A549 (cell line): ENCODE results near the gene BCKDK.

Source experiments
- CTCF ChIP-seq: fragments of >200 bp; sonication (Bioruptor Twin); formaldehyde crosslinking; IDR thresholded peaks from 3 replicates; pipeline ENCODE4 v1.5.1; 2016
- ESRRA ChIP-seq: fragments of 150-350 bp; IDR thresholded peaks from 2 replicates; pipeline ENCODE4 v1.6.1; 2014; ENCODE audit warnings: mild to moderate bottlenecking, low read length, borderline replicate concordance
- NR3C1 ChIP-seq: fragments of >200 bp; sonication (Bioruptor Twin); formaldehyde crosslinking; IDR thresholded peaks from 3 replicates; pipeline ENCODE4 v1.6.1; 2017
- POLR2A ChIP-seq: IDR thresholded peaks from 2 replicates; pipeline ENCODE4 v1.6.1; 2012; ENCODE audit warnings: mild to moderate bottlenecking, low read length
- RCOR1 ChIP-seq: fragments of 150-350 bp; IDR thresholded peaks from 2 replicates; pipeline ENCODE4 v1.6.1; 2014; ENCODE audit warnings: antibody characterized with exemption, low read length, low read depth

DNA sequence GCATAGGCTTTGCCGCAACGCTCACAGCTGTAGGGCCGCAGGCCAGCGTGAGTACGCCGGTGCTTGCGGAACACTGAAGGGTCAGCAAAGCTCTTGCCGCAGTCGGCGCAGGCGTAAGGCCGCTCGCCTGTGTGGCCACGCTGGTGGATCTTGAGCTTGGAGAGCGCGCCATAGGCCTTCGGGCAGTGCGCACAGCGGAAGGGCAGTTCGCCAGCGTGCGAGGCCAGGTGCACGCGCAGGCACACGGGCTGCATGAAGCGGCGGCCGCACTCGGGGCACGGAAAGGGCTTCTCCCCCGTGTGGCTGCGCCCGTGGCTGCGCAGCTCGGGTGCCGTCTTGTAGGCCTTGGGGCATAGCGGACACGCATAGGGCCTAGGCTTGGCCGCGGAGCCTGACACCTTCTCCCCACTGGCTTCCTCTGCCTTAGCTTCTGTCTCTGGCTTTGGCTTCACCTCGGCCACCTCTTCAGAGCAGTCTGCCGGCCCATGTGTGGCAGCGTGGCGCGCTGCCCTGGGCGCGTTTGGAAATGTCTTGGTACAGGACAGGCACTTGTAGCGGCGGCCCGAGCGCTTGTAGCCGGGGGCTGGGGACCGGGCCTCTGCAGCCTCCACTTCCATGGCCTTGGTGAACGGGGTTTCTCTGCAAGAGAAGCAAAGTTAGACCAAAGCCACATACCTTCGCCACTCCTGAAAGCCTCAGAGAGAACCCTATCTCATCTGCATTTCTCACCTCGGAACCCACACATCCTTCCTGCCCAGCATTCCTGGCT, 44.2 kb upstream of the BCKDK start:
- no peak for TF ChIP-seq CTCF
- no peak for TF ChIP-seq POLR2A
- no peak for TF ChIP-seq RCOR1
- TF ChIP-seq ESRRA, result no peak
- TF ChIP-seq NR3C1, result no peak
